Measurements from ENCODE around the gene SORCS2.

GRCh38 chr4:7367406-7367805, 175.1 kb downstream of the SORCS2 start:
- TF ChIP-seq EZH2 (IDR thresholded peaks at IDR 0.05; ENCODE audit: borderline replicate concordance, insufficient read depth, low read length, poor library complexity, severe bottlenecking) (no peak), CTCF (IDR thresholded peaks at IDR 0.05; ENCODE audit: poor library complexity, severe bottlenecking) (no peak), POLR2AphosphoS5 (IDR thresholded peaks at IDR 0.05) (no peak)

All from neural cell (in vitro differentiated cells).